Mesenchymal stem cell (in vitro differentiated cells and primary cell): ENCODE measurements around the gene ARMS2.

Experiments used
- DNase-seq: peaks from one replicate; pipeline ENCODE4 v3.0.0-alpha.2; 2013
- H2AFZ ChIP-seq: one replicate; pipeline ENCODE4 v1.6.1; 2013; ENCODE audit warnings: low read depth, mild to moderate bottlenecking, control low read depth, inconsistent platforms, low read length, moderate library complexity
- H2AK5ac ChIP-seq: 2 replicates; pipeline ENCODE4 v1.6.1; 2013; ENCODE audit warnings: low read length, moderate library complexity, mild to moderate bottlenecking, inconsistent platforms; ENCODE audit not compliant: severe bottlenecking
- H2BK120ac ChIP-seq: one replicate; pipeline ENCODE4 v1.6.1; 2013; ENCODE audit warnings: low read depth, mild to moderate bottlenecking, inconsistent platforms, low read length, moderate library complexity
- H2BK12ac ChIP-seq, 2 experiments: one replicate each; pipeline ENCODE4 v1.6.1; 2013; ENCODE audit warnings: inconsistent platforms in 2 of 2, low read length in 2 of 2, mild to moderate bottlenecking in 2 of 2, moderate library complexity in 2 of 2, control low read depth in 1 of 2
- H2BK15ac ChIP-seq: one replicate; pipeline ENCODE4 v1.6.1; 2013; ENCODE audit warnings: mild to moderate bottlenecking, low read depth, inconsistent platforms; ENCODE audit not compliant: poor library complexity, severe bottlenecking
- H2BK5ac ChIP-seq: 2 replicates; pipeline ENCODE4 v1.6.1; 2013; ENCODE audit warnings: low read depth, mild to moderate bottlenecking, low read length, control low read depth, inconsistent platforms; ENCODE audit not compliant: poor library complexity, severe bottlenecking
- H3K14ac ChIP-seq, 2 experiments: one replicate each; pipeline ENCODE4 v1.6.1; 2013; ENCODE audit warnings: inconsistent platforms in 2 of 2, low read length in 2 of 2, control low read depth in 1 of 2, mild to moderate bottlenecking in 1 of 2, moderate library complexity in 1 of 2
- H3K18ac ChIP-seq, 2 experiments: one replicate each; pipeline ENCODE4 v1.6.1; 2013; ENCODE audit warnings: inconsistent platforms in 2 of 2, low read length in 2 of 2, control low read depth in 1 of 2, low read depth in 1 of 2, mild to moderate bottlenecking in 1 of 2
- H3K23ac ChIP-seq, 2 experiments: one replicate each; pipeline ENCODE4 v1.6.1; 2013; ENCODE audit warnings: inconsistent platforms in 2 of 2, low read length in 2 of 2, mild to moderate bottlenecking in 2 of 2, moderate library complexity in 2 of 2, control low read depth in 1 of 2
- H3K27ac ChIP-seq: 2 replicates; pipeline ENCODE4 v1.5.1; 2013; ENCODE audit warnings: mild to moderate bottlenecking, moderate library complexity, low read length, control low read depth, inconsistent platforms; ENCODE audit not compliant: poor library complexity, severe bottlenecking
- H3K27me3 ChIP-seq, 2 experiments: 2 replicates each; pipeline versions ENCODE4 v1.6.1 to v1.7.0; 2013; ENCODE audit warnings: low read length in 2 of 2, mild to moderate bottlenecking in 2 of 2, moderate library complexity in 2 of 2, control low read depth in 1 of 2, inconsistent platforms in 1 of 2; ENCODE audit not compliant: control insufficient read depth in 1 of 2, insufficient read depth in 1 of 2
- H3K36me3 ChIP-seq, 2 experiments: 2 replicates each; pipeline versions ENCODE4 v1.6.1 to v1.7.0; 2013; ENCODE audit warnings: low read length in 2 of 2, control low read depth in 1 of 2, inconsistent platforms in 1 of 2, low read depth in 1 of 2, mild to moderate bottlenecking in 1 of 2; ENCODE audit not compliant: insufficient read depth in 2 of 2, control insufficient read depth in 1 of 2
- H3K4ac ChIP-seq, 2 experiments: one replicate each; pipeline ENCODE4 v1.6.1; 2013; ENCODE audit warnings: inconsistent platforms in 2 of 2, low read length in 2 of 2, mild to moderate bottlenecking in 2 of 2, moderate library complexity in 2 of 2, control low read depth in 1 of 2, low read depth in 1 of 2
- H3K4me1 ChIP-seq: 2 replicates; pipeline ENCODE4 v1.6.1; 2013; ENCODE audit warnings: low read depth, low read length, control low read depth; ENCODE audit not compliant: control insufficient read depth, insufficient read depth
- H3K4me2 ChIP-seq: 2 replicates; pipeline ENCODE4 v1.6.1; 2013; ENCODE audit warnings: low read length, mild to moderate bottlenecking, inconsistent platforms; ENCODE audit not compliant: poor library complexity, severe bottlenecking
- H3K4me3 ChIP-seq, 2 experiments: 2 replicates each; pipeline versions ENCODE4 v1.5.1 to v1.7.0; 2013; ENCODE audit warnings: low read length in 2 of 2, mild to moderate bottlenecking in 2 of 2, control low read depth in 1 of 2, low read depth in 1 of 2; ENCODE audit not compliant: insufficient read depth in 1 of 2
- H3K79me1 ChIP-seq: replicated peaks from 2 replicates; pipeline ENCODE4 v1.6.1; 2013; ENCODE audit warnings: mild to moderate bottlenecking, control low read depth, low read length, inconsistent platforms; ENCODE audit not compliant: poor library complexity, severe bottlenecking
- H3K9ac ChIP-seq: 2 replicates; pipeline ENCODE4 v1.7.0; 2013; ENCODE audit warnings: mild to moderate bottlenecking, low read length, moderate library complexity
- H3K9me3 ChIP-seq: 2 replicates; pipeline ENCODE4 v1.7.0; 2013; ENCODE audit warnings: mild to moderate bottlenecking, low read length; ENCODE audit not compliant: control insufficient read depth
- H4K8ac ChIP-seq: one replicate; pipeline ENCODE4 v1.6.1; 2013; ENCODE audit warnings: inconsistent platforms, mild to moderate bottlenecking, low read length, moderate library complexity
- H4K91ac ChIP-seq: one replicate; pipeline ENCODE4 v1.6.1; 2013; ENCODE audit warnings: mild to moderate bottlenecking, low read length, inconsistent platforms
- WGBS: methylation state at CpG from one replicate; pipeline ENCODE4 v1.1.7; 2013; ENCODE audit warnings: mixed read lengths; 5-methylcytosine and 5-hydroxymethylcytosine counted together

Gene ARMS2

DNA sequence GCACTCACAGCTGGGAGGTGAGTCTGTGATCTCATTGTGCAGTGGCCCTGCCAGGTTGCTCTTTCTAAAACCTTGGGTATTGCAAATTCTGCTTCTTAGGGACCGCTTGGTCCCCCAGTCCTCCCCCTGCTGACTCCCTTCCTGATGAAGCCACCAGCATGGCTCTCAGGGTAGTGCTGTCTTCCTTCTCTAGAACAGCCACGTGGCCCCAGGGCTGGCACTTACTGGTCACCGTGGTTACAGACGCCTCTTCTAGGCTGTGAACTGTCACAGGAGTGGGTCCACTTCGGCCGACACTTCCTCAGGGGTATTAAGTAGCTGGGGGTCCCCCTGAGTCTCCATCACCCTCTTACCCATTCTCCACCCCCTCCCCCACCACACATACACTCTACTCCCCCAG is 4.2 kb downstream of the ARMS2 start:
- Histone ChIP-seq H2BK12ac (no peak overlapping the region), H3K4me3 (no peak overlapping the region), H3K9me3 (no peaks in the 10 kb centered on the region), H2BK5ac (no peak overlapping the region), H4K8ac (no peak overlapping the region), H3K36me3 (no peaks in the 10 kb centered on the region), H3K23ac (no peak overlapping the region), H3K27me3 (peaks cover 0 to 24% of the 10 kb centered on the region in 2 experiments), H3K4ac (no peak overlapping the region), H3K79me1 (peaks cover 6% of the 10 kb centered on the region), H2AK5ac (no peak overlapping the region), H4K91ac (no peak overlapping the region), H3K18ac (no peak overlapping the region), H3K14ac (no peak overlapping the region), H3K4me1 (peaks cover 25% of the 10 kb centered on the region), H3K9ac (no peak overlapping the region), H2BK120ac (no peak overlapping the region), H2BK15ac (peak overlapping the region; percentile 21), H2AFZ (no peak overlapping the region), H3K27ac (no peak overlapping the region), H3K4me2 (no peak overlapping the region)
- WGBS: 71% methylated on average over 6 of the region's 6 CpGs
- DNase-seq: no peak

- Histone ChIP-seq H3K27ac (no peak overlapping the region), H2BK120ac (no peak overlapping the region), H3K4me2 (no peak overlapping the region), H3K27me3 (peaks cover 0 to 24% of the 10 kb centered on the region in 2 experiments), H2AFZ (no peak overlapping the region), H3K18ac (no peak overlapping the region), H3K4me3 (no peak overlapping the region), H3K23ac (no peak overlapping the region), H3K4me1 (peaks cover 22% of the 10 kb centered on the region), H2AK5ac (no peak overlapping the region), H3K14ac (no peak overlapping the region), H2BK15ac (no peak overlapping the region), H2BK5ac (no peak overlapping the region), H3K4ac (no peak overlapping the region), H4K91ac (peak overlapping the region; percentile 62), H2BK12ac (no peak overlapping the region), H4K8ac (no peak overlapping the region), H3K9ac (no peak overlapping the region), H3K9me3 (no peaks in the 10 kb centered on the region), H3K79me1 (peaks cover 10% of the 10 kb centered on the region), H3K36me3 (peaks cover 2 to 3% of the 10 kb centered on the region in 2 experiments)
- DNase-seq: no peak
- WGBS: 63% methylated on average over 14 of the region's 14 CpGs
Measured at GRCh38 chr10:122459561-122460273, 5.3 kb downstream of the ARMS2 start.

- peaks cover 3 to 13% of the 10 kb centered on the region in 2 experiments for H3K36me3 ChIP-seq
- peak overlapping the region; percentile 100 for H3K4me2 ChIP-seq
- H2AK5ac ChIP-seq: no peak overlapping the region
- WGBS: 1% methylated on average over 32 of the region's 40 CpGs
- peak overlapping the region; percentile 94 for H2BK15ac ChIP-seq
- H3K4ac ChIP-seq: peak overlapping the region in 1 of 2 experiments; percentile 19
- peaks cover 0 to 24% of the 10 kb centered on the region in 2 experiments for H3K27me3 ChIP-seq
- H4K8ac ChIP-seq: peak overlapping the region; percentile 85
- no peaks in the 10 kb centered on the region for H3K9me3 ChIP-seq
- H3K9ac ChIP-seq: peak overlapping the region; percentile 64
- H3K79me1 ChIP-seq: peaks cover 15% of the 10 kb centered on the region
- H3K18ac ChIP-seq: peak overlapping the region; percentile 25 to 92
- H4K91ac ChIP-seq: peak overlapping the region; percentile 86
- no peak for DNase-seq
- peak overlapping the region; percentile 78 for H2BK120ac ChIP-seq
- no peak overlapping the region for H3K23ac ChIP-seq
- peak overlapping the region; percentile 62 to 78 for H3K4me3 ChIP-seq
- H2BK5ac ChIP-seq: no peak overlapping the region
- peak overlapping the region in 1 of 2 experiments; percentile 57 for H3K14ac ChIP-seq
- peak overlapping the region in 1 of 2 experiments; percentile 35 for H2BK12ac ChIP-seq
- H3K4me1 ChIP-seq: peaks cover 22% of the 10 kb centered on the region
- H3K27ac ChIP-seq: no peak overlapping the region
- peak overlapping the region; percentile 34 for H2AFZ ChIP-seq
Measured at GRCh38 chr10:122460891-122461293, 6.4 kb downstream of the ARMS2 start.

GRCh38 chr10:122461367-122461728 is 6.9 kb downstream of the ARMS2 start, which contains the start of gene HTRA1:
Gene HTRA1 (plus strand): TSS chr10:122461553. CDS start chr10:122461653, 100 bp downstream.
- Histone ChIP-seq H3K79me1 (peaks cover 15% of the 10 kb centered on the region), H3K23ac (peak within 1 kb of the TSS; percentile 97 to 99), H3K4me3 (peak within 1 kb of the TSS; percentile 78 to 95), H3K4ac (peak within 1 kb of the TSS; percentile 83 to 89), H2BK12ac (peak within 1 kb of the TSS; percentile 47 to 89), H3K14ac (peak within 1 kb of the TSS; percentile 57 to 98), H2AFZ (peak within 1 kb of the TSS; percentile 57), H3K4me1 (peaks cover 22% of the 10 kb centered on the region), H3K18ac (peak within 1 kb of the TSS; percentile 92 to 98), H2BK15ac (peak within 1 kb of the TSS; percentile 94), H2BK5ac (no peak within 1 kb of the TSS), H3K27me3 (peaks cover 0 to 24% of the 10 kb centered on the region in 2 experiments), H2BK120ac (peak within 1 kb of the TSS; percentile 78), H2AK5ac (peak within 1 kb of the TSS; percentile 91), H4K91ac (peak within 1 kb of the TSS; percentile 95), H3K4me2 (peak within 1 kb of the TSS; percentile 100), H3K27ac (no peak within 1 kb of the TSS), H4K8ac (peak within 1 kb of the TSS; percentile 85), H3K36me3 (peaks cover 3 to 16% of the 10 kb centered on the region in 2 experiments), H3K9me3 (no peaks in the 10 kb centered on the region), H3K9ac (peak within 1 kb of the TSS; percentile 93)
- under 1% methylated on average over 41 of the region's 56 CpGs for WGBS
- DNase-seq: peak; percentile 64
